Lung microvascular endothelial cell (primary cell): ENCODE results near the gene ERCC2. TPM values are rescaled to one million over a fixed set of nuclear protein-coding genes. Genes with fewer than 3 reads are reported as not detected.
"Not testable (repeated sequence)": the region's sequence is repeated elsewhere in the genome, so short reads cannot be mapped to it uniquely, and the experiment has no call there.

Source experiments
- DNase-seq, 2 donors: peaks; one replicate each; pipeline versions ENCODE4 v3.0.0 to v3.0.0-alpha.2; 2010; ENCODE audit warnings: low read depth in 2 of 2
- total RNA-seq: library from RNA; depleted of rRNA; stranded (reverse); fragments of >200 nt; gene quantifications from 2 replicates; pipeline ENCODE4 v1.2.1, GENCODE V29; 2014

Gene ERCC2
- total RNA-seq, 1 donor from 2014 or later, result 19.4 TPM

- no peak for DNase-seq
These were observed 33.6 kb downstream of the ERCC2 start for GRCh38 chr19:45336696-45337251.

- not testable (repeated sequence) for DNase-seq
These were observed 35.5 kb downstream of the ERCC2 start for GRCh38 chr19:45334881-45335280.

- DNase-seq, result no peak
These were observed 36.6 kb downstream of the ERCC2 start for GRCh38 chr19:45333609-45334303.

GRCh38 chr19:45331411-45331810 lies 39.0 kb downstream of the ERCC2 start:
- DNase-seq, result no peak

GRCh38 chr19:45327404-45328143 lies 42.8 kb downstream of the ERCC2 start:
- no peak for DNase-seq

GRCh38 chr19:45324349-45324907 lies 45.9 kb downstream of the ERCC2 start:
- DNase-seq, result no peak

GRCh38 chr19:45323671-45324081 lies 46.7 kb downstream of the ERCC2 start:
- DNase-seq, result no peak

GRCh38 chr19:45322744-45323281 lies 47.6 kb downstream of the ERCC2 start, which contains the start of gene CKM:
TSS of gene CKM (minus strand) at chr19:45322875. CDS start at chr19:45319713, 3,162 bp downstream.
- DNase-seq, result no peak

- DNase-seq, result no peak
These were observed 48.1 kb downstream of the ERCC2 start for GRCh38 chr19:45322311-45322710.

GRCh38 chr19:45321848-45322247 lies 48.5 kb downstream of the ERCC2 start:
- no peak for DNase-seq

- DNase-seq, result no peak
These were observed 49.2 kb downstream of the ERCC2 start for GRCh38 chr19:45320997-45321775.

- no peak for DNase-seq
These were observed 55.1 kb downstream of the ERCC2 start for GRCh38 chr19:45315304-45315703.

- DNase-seq, result no peak
These were observed 55.6 kb downstream of the ERCC2 start for GRCh38 chr19:45314708-45315245.

- not testable (repeated sequence) for DNase-seq
These were observed 58.1 kb downstream of the ERCC2 start for GRCh38 chr19:45312285-45312684.

GRCh38 chr19:45311621-45312020 lies 58.8 kb downstream of the ERCC2 start:
- DNase-seq, result peak in 1 of 2 donors; percentile 19

GRCh38 chr19:45309322-45309721 lies 61.1 kb downstream of the ERCC2 start:
- not testable (repeated sequence) for DNase-seq

GRCh38 chr19:45307361-45307760 lies 63.0 kb downstream of the ERCC2 start:
- DNase-seq, result no peak

- DNase-seq, result no peak
These were observed 63.8 kb downstream of the ERCC2 start for GRCh38 chr19:45306518-45307027.

- DNase-seq, result no peak
These were observed 64.3 kb downstream of the ERCC2 start for GRCh38 chr19:45306040-45306439.

- DNase-seq, result peak; percentile 30 to 40
These were observed 65.0 kb downstream of the ERCC2 start for GRCh38 chr19:45305421-45305820.

GRCh38 chr19:45305007-45305406 lies 65.4 kb downstream of the ERCC2 start:
- no peak for DNase-seq
